GM19452 (cell line): Measurements from ENCODE around the gene SFTPA1.
"Not testable (repeated sequence)": the region's sequence is repeated elsewhere in the genome, so short reads cannot be mapped to it uniquely, and the experiment has no call there.

Experiments
- ATAC-seq: cut with Tn5 transposase; IDR thresholded peaks from one replicate; pipeline ENCODE4 v1.9.1; 2021; ENCODE audit not compliant: unreplicated experiment

The SFTPA1 gene

GRCh38 chr10:79608505-79609375 is 2.0 kb upstream of the SFTPA1 start:
- ATAC-seq, result no peak

- not testable (repeated sequence) for ATAC-seq
These were observed 646 bp downstream of the SFTPA1 start for GRCh38 chr10:79611193-79611976.

DNA sequence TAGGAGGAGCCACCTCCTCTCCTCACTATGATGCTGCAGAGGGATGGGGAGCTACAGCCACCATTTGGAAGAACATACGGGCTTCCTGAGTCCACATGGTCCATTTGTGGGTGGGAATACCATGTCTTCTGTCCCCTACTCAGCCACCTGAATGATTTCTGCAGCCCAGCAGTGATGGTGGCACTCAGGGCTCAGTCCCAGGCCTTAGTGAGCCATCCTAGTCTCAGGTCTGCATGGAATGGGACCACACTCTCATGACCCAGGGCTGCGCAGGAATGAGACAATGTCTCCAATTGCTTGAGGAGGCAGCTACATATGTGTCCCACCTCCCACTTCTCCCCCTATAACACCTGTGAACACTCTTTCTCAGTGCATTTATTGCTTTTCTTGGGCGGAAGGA is 4.8 kb downstream of the SFTPA1 start:
- no peak for ATAC-seq

GRCh38 chr10:79616164-79616563 is 5.4 kb downstream of the SFTPA1 start:
- no peak for ATAC-seq

DNA sequence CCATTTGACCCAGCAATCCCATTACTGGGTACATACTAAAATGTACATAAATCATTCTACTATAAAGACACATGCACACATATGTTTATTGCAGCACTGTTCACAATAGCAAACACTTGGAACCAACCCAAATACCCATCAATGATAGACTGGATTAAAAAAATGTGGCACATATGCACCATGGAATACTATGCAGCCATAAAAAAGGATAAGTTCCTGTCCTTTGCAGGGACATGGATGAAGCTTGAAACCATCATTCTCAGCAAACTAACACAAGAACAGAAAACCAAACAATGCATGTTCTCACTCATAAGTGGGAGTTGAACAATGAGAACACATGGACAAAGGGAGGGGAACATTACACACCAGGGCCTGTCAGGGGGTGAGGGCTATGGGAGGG is 12.9 kb downstream of the SFTPA1 start:
- not testable (repeated sequence) for ATAC-seq

- ATAC-seq, result no peak
These were observed 16.3 kb downstream of the SFTPA1 start for GRCh38 chr10:79627075-79627474.

DNA sequence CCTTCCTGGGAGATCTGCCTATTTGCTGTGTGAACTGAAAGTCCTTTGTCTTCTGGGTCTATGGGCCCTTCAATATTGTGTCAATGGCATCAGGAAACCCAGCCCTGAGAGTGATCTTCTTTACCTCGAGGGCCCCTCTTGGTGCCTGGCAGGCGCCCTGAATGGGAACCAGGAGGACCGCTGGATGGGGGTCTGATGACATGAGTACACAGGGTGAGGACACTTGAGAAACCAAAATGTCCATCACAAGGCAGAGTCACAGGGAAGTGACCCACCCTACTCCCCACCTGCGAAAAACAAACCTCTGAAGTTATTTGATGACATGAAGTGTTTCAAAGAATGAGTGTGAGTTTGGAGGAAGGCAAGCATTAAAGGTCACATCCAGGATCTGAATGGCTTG is 17.3 kb downstream of the SFTPA1 start:
- no peak for ATAC-seq

- ATAC-seq, result no peak
These were observed 18.5 kb downstream of the SFTPA1 start for GRCh38 chr10:79628988-79629954.

- ATAC-seq, result no peak
These were observed 19.2 kb downstream of the SFTPA1 start for GRCh38 chr10:79629955-79630327.

- ATAC-seq, result not testable (repeated sequence)
These were observed 26.0 kb downstream of the SFTPA1 start for GRCh38 chr10:79636654-79637199.

DNA sequence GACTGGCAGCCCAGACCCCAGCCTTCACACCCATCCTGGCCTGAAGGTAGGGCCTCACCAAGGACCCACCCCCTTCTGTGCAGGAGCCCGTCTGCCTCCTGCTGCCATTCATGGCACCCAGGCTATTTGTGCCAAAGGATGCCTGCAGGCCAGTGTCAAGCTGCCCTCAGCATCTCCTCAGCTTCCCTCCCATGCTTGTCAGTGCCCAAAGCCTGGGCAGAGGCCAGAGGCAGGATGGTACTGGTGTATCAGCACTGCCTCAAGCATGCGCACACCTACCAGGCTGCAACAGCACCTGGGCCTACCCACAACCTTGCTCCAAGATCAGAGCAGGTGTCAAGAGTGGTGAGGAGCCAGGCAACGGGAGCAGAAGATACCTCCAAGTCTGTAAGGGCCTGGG is 27.6 kb downstream of the SFTPA1 start:
- no peak for ATAC-seq

DNA sequence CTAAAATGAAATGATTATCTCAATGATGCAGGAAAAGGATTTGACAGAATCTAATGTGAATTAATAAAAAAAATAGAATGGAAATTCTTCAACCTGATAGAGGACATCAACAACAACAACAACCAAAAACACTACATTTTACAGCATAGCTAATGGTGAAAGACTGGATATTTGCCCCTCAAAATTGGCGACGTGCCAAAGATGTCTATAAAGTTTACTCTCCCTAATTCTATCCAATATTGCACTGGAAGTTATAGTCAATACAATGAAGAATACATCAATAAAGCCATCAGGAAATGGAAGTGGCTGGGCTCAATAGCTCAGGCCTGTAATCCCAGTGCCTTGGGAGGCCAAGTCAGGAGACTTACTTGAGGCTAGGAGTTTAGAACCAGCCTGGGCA is 42.0 kb downstream of the SFTPA1 start:
- not testable (repeated sequence) for ATAC-seq

- ATAC-seq, result not testable (repeated sequence)
These were observed 52.5 kb downstream of the SFTPA1 start for GRCh38 chr10:79663287-79663686.

DNA sequence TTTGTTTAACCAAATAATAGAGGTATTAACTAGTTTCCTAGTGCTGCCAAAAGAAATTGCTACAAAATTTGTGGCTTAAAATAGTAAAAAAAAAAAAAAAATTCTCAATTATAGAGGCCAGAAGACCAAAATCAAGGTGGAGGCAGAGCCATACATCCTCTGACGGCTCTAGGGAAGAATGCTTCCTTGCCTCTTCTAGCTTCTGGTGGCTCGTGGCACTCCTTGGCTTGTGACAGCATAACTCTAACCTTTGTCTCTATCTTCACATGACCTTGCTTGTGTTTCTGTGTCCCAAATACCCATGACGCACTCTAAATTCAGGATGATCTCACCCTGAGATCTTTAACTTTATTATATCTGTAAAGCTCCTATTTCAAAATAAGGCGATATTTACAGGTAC is 53.9 kb downstream of the SFTPA1 start:
- not testable (repeated sequence) for ATAC-seq
